Measurements from ENCODE around the gene LHX1.

DNA sequence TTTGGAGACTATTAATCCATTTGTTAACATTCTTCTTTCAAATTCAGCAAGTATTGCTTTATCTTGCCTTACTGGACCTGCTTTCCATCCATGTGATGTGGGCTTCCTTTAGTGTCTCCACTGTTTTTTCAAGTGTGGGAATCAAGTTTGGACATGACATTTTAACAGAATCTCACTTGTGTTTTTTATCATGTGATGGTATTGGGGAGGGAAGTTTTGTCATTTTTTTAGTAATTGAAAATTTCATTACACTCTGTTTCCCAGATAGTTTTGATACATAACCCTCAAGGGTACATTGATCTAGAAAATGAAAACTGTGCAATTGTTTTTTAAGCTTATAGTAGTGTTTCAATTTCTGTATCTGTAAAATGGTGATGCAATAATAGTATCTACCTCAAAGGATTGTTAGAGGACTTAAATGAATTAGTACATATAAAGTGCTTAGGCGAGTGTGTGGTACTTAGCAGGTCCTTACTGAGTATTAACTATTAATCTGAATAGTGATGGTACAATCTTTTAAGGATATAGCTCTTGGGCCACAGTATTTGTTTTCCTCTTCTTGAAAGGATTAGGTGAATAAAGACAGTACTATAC, 38.7 kb downstream of the LHX1 start:
- TF ChIP-seq, protein P1, sequence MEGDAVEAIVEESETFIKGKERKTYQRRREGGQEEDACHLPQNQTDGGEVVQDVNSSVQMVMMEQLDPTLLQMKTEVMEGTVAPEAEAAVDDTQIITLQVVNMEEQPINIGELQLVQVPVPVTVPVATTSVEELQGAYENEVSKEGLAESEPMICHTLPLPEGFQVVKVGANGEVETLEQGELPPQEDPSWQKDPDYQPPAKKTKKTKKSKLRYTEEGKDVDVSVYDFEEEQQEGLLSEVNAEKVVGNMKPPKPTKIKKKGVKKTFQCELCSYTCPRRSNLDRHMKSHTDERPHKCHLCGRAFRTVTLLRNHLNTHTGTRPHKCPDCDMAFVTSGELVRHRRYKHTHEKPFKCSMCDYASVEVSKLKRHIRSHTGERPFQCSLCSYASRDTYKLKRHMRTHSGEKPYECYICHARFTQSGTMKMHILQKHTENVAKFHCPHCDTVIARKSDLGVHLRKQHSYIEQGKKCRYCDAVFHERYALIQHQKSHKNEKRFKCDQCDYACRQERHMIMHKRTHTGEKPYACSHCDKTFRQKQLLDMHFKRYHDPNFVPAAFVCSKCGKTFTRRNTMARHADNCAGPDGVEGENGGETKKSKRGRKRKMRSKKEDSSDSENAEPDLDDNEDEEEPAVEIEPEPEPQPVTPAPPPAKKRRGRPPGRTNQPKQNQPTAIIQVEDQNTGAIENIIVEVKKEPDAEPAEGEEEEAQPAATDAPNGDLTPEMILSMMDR (IDR thresholded peaks at IDR 0.05; ENCODE audit: borderline replicate concordance, extremely low read depth, low read length, poor library complexity, severe bottlenecking) = no peak
- TF ChIP-seq EZH2 (IDR thresholded peaks at IDR 0.05; ENCODE audit: borderline replicate concordance, low read depth, low read length, severe bottlenecking) = no peak

Data from DND-41 (cell line).